GM13977 (cell line): Measurements from ENCODE around the gene ZNF45.
A peak's percentile ranks its signal among the peaks of the same experiment; 100 is the strongest.

Experiments used
- DNase-seq: peaks from one replicate; pipeline ENCODE4 v3.0.0; 2012; ENCODE audit warnings: low spot score
- in situ Hi-C: fragments of 300-500 bp; cut with MboI; formaldehyde crosslinking; loops from one replicate; pipeline ENCODE4 v1.12.0; 2022; ENCODE audit warnings: low sequenced_read_pairs, low pct_unique_long_range_greater_than_20kb, mixed read lengths, inconsistent platforms; ENCODE audit not compliant: unreplicated experiment
- TF ChIP-seq, protein P1 (sequence below): IDR thresholded peaks from 2 replicates; pipeline ENCODE4 v1.5.1; 2012; ENCODE audit warnings: mild to moderate bottlenecking, control low read depth; ENCODE audit not compliant: insufficient read depth; ENCODE audit errors: extremely low read depth, missing control alignments

ZNF45 gene

DNA sequence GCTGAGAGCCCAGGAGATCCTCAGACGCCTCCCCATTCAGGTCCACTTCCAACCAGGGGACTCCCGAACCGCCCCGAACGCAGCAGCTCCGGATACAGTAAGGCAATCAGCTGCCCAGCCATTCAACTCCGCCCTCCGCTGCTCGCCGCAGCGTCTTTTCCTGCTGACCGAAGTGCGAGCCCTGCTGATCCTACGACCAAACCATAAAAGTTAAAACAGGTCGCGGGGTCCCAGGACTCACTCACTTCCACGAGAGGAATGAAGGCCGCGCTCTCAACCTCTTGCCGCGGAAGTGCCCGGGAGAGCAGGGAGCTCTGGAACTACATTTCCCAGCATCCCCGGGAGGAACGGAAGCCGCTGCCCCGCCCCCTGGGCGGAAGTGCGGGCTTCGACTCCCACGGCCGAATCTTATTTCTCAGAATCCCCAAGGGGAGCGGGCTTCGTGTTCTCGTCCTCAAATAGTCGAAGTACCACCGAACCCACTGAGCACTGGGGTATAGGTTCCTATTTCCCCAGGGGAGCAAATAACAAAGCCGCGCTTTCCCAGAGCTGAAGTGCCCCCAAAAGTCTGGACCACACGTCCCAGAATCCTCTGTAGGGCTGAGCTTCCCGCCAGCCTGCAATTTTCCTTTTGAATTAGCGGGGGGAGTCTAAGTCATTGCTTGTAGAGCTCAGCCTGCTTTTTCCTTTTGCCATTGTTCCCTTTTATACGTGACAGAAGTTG, at the start of gene ZNF45:
Gene ZNF45, minus strand, starts transcription at position 298 of the 724 bp plus-strand sequence. CDS start 13,097 bp downstream, outside the sequence.
- in situ Hi-C loops = no loop called here
- peak; percentile 88 for DNase-seq
- TF ChIP-seq, protein P1, sequence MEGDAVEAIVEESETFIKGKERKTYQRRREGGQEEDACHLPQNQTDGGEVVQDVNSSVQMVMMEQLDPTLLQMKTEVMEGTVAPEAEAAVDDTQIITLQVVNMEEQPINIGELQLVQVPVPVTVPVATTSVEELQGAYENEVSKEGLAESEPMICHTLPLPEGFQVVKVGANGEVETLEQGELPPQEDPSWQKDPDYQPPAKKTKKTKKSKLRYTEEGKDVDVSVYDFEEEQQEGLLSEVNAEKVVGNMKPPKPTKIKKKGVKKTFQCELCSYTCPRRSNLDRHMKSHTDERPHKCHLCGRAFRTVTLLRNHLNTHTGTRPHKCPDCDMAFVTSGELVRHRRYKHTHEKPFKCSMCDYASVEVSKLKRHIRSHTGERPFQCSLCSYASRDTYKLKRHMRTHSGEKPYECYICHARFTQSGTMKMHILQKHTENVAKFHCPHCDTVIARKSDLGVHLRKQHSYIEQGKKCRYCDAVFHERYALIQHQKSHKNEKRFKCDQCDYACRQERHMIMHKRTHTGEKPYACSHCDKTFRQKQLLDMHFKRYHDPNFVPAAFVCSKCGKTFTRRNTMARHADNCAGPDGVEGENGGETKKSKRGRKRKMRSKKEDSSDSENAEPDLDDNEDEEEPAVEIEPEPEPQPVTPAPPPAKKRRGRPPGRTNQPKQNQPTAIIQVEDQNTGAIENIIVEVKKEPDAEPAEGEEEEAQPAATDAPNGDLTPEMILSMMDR = no peak

DNA sequence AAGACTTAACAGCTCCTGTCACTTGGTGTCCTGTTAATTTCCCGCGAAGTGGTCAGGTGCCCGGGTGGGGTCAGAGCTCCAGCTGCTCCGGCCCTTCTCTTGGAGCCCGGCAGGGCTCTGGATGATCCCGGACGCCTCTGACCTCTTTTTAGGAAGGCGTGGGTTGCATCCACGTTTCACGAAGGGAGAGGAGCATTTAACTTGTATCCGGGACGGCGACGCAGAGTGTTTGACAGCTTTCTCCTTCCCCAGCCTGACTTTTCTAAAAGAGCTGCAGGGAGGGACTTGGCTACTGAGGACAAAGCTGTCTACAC, 49.6 kb upstream of the ZNF45 start:
- TF ChIP-seq, protein P1 = no peak
- in situ Hi-C loops = no loop called here
- DNase-seq = no peak

DNA sequence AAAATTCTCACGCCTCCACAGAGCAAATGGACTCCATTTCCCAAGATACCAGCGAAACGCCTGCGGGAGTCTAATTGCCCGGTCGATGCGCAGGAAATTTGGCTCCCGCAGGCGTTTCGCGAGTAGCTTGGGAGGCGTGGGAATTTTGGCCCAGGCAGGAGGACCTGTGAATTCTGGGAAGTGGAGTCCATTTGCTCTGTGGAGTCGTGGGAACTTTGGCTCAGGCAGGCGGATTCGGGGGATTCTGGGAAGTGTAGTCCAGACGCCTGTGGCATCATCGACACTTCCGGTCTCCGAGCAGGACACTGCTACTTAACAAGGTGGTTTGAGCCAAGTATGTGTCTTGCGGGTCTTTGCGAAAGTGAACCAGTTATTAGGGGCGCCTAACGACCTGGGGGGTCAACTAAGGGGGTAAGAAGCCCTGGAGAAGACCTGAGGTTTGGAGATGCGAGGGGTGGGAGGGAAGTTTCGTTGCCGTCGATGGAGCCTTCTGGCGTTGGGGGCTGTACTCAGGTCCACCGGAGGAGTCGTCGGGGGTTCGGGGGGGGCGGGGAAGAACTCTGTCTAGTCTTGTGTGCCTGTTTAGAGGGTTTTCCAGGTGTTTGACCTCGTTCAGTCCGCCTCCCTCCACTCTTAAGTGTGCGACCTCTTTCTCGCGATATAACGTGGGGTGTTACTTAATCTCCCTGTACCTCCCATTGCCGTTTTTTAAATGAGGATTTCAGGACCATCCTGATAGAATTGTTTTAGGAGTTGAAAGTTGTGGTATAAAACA, 49.0 kb upstream of the ZNF45 start, which contains the start of gene ZNF155:
Gene ZNF155, plus strand, starts transcription at position 277 of the 775 bp plus-strand sequence. CDS start 4,356 bp downstream, outside the sequence.
- DNase-seq = peak; percentile 75
- TF ChIP-seq, protein P1 = no peak
- in situ Hi-C loops = no loop called here

DNA sequence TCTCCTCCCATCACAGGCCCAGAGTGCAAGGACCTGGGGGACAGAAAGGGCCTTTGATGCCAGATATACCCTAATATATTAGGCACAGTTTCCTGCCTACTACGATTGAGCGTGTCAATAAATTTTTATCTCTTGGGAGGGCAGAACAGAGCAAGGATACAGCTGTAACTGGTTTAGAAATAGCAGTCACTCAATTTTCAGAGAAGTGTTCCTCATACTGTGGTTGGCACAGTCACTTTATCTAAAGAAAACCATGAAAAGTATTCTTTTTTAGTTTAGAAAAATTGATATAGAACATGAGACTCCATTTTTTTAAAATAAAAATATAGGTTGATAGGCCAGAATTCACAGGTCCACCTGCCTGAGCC, 48.4 kb upstream of the ZNF45 start:
- TF ChIP-seq, protein P1 = no peak
- DNase-seq = peak; percentile 4
- in situ Hi-C loops = no loop called here

DNA sequence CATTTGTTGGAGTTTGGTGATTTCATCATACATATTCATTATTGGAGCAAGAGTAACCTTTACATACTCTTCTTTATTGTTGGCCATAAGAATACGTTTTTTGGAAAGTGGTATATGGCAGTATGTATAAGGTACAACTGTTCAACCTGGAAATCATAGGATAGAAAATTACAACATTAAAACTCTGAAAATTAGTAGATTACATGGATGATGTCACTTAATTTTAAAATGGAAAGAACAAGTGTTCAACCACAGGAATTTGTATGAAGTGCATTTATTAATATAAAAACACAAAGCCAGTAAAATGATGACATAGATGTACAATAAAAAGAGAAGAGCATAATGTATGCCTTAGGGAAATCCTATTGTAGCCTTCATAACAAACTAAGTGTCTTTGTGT, 41.6 kb upstream of the ZNF45 start:
- in situ Hi-C loops = no loop called here
- TF ChIP-seq, protein P1 = no peak
- no peak for DNase-seq

DNA sequence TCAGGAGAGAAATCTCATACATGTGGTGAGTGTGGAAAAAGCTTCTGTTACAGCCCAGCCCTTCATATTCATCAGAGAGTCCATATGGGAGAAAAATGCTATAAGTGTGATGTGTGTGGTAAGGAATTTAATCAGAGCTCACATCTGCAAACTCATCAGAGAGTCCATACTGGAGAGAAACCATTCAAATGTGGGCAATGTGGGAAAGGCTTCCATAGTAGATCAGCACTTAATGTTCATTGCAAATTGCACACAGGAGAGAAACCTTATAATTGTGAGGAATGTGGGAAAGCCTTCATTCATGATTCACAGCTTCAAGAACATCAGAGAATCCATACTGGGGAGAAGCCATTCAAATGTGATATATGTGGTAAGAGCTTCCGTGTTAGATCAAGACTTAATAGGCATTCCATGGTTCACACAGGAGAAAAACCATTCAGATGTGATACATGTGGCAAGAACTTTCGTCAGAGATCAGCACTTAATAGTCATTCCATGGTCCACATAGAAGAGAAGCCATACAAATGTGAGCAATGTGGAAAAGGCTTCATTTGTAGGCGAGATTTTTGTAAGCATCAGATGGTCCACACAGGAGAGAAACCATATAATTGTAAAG, 31.1 kb upstream of the ZNF45 start:
- TF ChIP-seq, protein P1 = no peak
- in situ Hi-C loops = no loop called here
- no peak for DNase-seq
